Epithelial cell of proximal tubule (primary cell): ENCODE measurements around the gene IQCE. TPM values are rescaled to one million over a fixed set of nuclear protein-coding genes. Genes with fewer than 3 reads are reported as not detected.

Source experiments
- DNase-seq: peaks from one replicate; pipeline ENCODE4 v3.0.0-alpha.2; 2011; ENCODE audit warnings: low read depth
- H3K4me3 ChIP-seq: 2 replicates; pipeline ENCODE4 v1.5.1; 2011; ENCODE audit warnings: low read depth, mild to moderate bottlenecking, low read length
- CTCF ChIP-seq: conservative IDR thresholded peaks from 2 replicates; pipeline ENCODE4 v1.5.1; 2012; ENCODE audit warnings: low read depth, mild to moderate bottlenecking, low read length
- total RNA-seq: library from RNA; depleted of rRNA; stranded (reverse); fragments of >200 nt; gene quantifications from 2 replicates; pipeline ENCODE4 v1.2.3, GENCODE V29; 2015

The IQCE gene
- total RNA-seq, 1 donor from 2014 or later, result 25.0 TPM

GRCh38 chr7:2637505-2638223, 78.9 kb downstream of the IQCE start:
- TF ChIP-seq CTCF, result no peak
- no peak for DNase-seq
- no peak overlapping the region for H3K4me3 ChIP-seq

GRCh38 chr7:2638224-2638991, 79.6 kb downstream of the IQCE start:
- H3K4me3 ChIP-seq, result no peak overlapping the region
- DNase-seq, result no peak
- no peak for TF ChIP-seq CTCF

GRCh38 chr7:2639181-2639681, 80.5 kb downstream of the IQCE start:
- no peak overlapping the region for H3K4me3 ChIP-seq
- no peak for DNase-seq
- TF ChIP-seq CTCF, result no peak

GRCh38 chr7:2639695-2640481, 81.1 kb downstream of the IQCE start:
- no peak for DNase-seq
- no peak for TF ChIP-seq CTCF

GRCh38 chr7:2640482-2640830, 81.7 kb downstream of the IQCE start:
- no peak for TF ChIP-seq CTCF
- DNase-seq, result no peak
- H3K4me3 ChIP-seq, result no peak overlapping the region

More at GRCh38 chr7:2639695-2640481, 81.1 kb downstream of the IQCE start:
- H3K4me3 ChIP-seq, result no peak overlapping the region

- DNase-seq, result no peak
- TF ChIP-seq CTCF, result no peak
- no peak overlapping the region for H3K4me3 ChIP-seq
Measured at GRCh38 chr7:2640846-2641316, 82.1 kb downstream of the IQCE start.
